HG03045 (cell line): ENCODE measurements around the gene PRKN.

Experiments used
- ATAC-seq: cut with Tn5 transposase; IDR thresholded peaks from one replicate; pipeline ENCODE4 v1.9.1; 2021; ENCODE audit warnings: mild to moderate bottlenecking, moderate library complexity; ENCODE audit not compliant: unreplicated experiment

The PRKN gene

GRCh38 chr6:162711376-162711775, 16.2 kb downstream of the PRKN start:
- no peak for ATAC-seq

DNA sequence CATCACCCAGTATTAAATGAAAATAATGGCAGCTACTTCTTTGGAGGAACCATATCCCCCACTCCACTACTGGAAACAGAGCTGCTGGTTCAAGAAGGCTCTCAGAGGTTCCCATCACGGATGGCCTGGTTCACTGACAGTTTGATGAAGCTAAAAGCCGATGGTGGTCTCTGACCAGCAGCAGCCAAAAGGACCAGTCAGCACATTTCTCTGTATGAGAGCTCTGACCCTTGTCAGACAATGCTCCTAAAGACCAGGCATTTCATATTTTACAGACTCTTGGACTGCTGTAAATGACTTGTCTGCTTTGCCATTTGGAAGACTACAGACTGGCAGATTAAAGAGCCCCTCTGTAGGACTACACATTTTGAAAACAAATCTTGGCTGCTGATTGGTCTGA, 16.6 kb downstream of the PRKN start:
- no peak for ATAC-seq

DNA sequence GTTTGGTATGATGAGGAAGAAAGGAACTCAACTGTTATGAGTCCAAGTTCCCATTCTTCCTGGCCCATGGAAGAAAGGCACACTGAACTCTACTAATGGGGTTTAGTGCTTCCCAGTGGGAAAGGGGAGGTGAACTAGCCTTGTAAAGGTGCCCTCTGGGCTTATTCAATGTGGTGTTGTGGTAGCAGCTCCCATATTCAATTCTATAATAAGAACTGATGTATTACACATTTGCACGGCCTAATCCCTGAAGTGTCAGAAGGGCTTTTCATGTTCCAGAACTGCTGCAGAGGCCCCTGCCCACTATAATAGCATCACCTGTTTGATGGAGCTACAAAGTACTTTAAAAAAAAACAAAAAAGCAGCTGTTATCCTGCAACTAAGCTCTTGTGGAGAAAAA, 17.1 kb downstream of the PRKN start:
- ATAC-seq = no peak

DNA sequence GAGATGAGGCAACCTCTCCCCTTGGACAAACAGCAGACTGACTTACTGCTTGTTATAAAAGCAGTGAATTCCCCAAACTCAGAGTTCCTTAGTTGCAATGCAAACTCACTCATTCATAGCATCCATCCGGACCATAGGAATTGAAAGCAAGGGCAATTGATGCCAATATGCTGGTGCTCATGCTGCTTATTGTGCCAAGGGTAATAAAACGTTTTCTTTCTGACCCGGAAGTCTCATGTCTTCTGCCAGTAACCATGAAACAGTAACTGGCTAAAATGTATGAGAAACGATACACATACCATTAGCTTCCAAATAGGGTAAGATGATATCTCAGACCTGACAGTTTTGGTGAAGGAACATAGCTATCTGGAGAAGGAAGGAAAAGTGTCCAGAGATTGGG, 18.1 kb downstream of the PRKN start:
- no peak for ATAC-seq

- ATAC-seq = no peak
These were observed 18.6 kb downstream of the PRKN start for GRCh38 chr6:162708971-162709370.

- no peak for ATAC-seq
These were observed 21.3 kb downstream of the PRKN start for GRCh38 chr6:162706232-162706631.

GRCh38 chr6:162705736-162706135, 21.8 kb downstream of the PRKN start:
- ATAC-seq = no peak

- ATAC-seq = no peak
These were observed 23.6 kb downstream of the PRKN start for GRCh38 chr6:162704001-162704400.

DNA sequence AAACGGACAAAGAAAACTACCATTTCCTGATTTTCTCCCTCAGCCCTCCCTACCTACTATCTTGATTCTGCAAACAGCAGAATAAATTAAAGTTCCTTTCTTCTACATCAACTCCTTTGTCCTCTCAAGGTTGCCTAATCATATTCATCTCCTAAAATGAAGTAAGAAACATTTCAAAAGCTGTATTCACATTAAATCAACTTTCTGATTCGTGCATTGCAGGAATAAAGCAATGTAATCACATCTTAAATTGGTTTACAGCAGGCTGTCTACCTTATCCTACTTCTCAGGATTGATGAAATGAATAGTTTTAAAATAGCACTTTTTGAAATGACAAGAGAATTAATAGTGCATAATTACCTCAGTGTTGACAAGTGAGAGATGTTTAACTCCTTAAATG, 25.1 kb downstream of the PRKN start:
- ATAC-seq = no peak

GRCh38 chr6:162701551-162701950, 26.0 kb downstream of the PRKN start:
- no peak for ATAC-seq

DNA sequence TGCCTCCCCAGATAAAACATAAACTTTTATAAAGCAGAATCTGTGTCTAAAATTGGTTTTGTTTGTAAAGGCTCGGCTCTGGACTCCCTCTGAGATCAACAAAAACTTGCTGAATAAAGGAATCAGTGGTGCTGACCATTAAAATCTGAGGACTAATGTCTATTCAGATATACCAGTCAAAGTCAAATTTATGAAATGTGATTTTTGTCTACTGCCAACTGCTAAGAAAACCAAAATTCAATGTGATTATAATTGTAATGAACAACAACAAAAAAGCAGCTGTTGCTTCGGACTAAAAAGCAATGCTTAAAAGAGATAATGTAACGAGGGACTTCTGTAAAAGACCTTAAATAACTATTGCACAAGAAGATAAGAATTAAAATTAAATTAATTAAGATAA, 26.6 kb downstream of the PRKN start:
- ATAC-seq = no peak

GRCh38 chr6:162699961-162700360, 27.6 kb downstream of the PRKN start:
- ATAC-seq = no peak

DNA sequence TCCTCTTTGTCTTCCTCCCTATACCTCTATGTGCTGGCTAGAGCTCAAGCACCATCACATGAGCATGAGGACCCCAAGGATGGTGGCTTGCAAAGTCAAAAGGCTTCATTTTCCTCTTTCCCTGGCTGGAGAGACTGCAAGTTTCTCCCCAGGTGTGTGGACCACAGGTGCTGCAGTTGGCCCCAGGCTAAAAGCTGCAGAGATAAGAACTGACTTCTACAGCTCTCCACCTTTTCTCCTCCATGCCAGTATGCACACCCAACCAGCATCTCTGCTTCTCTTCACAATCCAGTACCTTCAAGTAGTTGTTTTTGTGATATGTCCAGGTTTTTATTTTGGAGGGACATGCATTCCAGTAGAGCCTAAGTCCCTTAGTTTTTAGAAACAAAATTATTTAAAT, 29.1 kb downstream of the PRKN start:
- no peak for ATAC-seq

- ATAC-seq = no peak
These were observed 29.6 kb downstream of the PRKN start for GRCh38 chr6:162697872-162698403.

- ATAC-seq = no peak
These were observed 37.4 kb downstream of the PRKN start for GRCh38 chr6:162690158-162690557.

GRCh38 chr6:162688751-162689345, 38.7 kb downstream of the PRKN start:
- no peak for ATAC-seq

- no peak for ATAC-seq
These were observed 42.0 kb downstream of the PRKN start for GRCh38 chr6:162685586-162685985.

GRCh38 chr6:162684961-162685360, 42.6 kb downstream of the PRKN start:
- ATAC-seq = no peak

DNA sequence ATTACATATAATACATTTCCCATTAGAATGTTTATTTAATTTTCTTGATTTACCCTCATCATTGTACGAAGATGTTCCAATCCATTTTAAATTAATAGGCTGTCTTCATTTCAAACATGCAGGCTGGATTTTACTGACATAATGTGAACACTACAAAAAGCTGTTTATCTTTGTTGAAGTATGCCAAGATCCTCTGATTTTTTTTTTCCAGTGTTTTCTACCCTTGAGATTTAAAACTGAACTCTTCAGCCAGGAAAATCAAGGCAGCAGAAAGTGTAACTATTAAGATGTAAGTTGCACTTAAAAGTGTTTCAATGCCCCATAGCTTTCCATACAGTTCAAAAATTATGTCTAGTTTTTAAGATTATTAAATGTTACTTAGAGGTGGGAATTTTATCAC, 43.5 kb downstream of the PRKN start:
- no peak for ATAC-seq

DNA sequence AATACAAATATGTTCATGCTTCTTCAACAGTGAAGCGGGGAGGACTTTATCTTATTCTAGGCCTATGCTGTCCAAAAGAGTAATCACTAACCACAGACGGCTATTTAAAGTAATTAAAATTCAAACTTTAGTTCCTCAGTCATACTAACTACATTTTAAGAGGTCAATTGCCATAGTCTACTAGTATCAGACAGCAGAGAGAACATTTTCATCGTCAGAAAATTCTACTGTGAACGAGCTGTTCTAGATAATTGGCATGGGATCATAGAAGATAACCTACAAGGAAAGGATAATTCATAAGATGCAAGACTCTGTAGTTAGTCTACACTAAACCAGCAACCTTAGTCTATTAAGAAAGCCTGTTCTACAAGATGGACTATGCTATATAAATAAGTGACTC, 44.4 kb downstream of the PRKN start:
- ATAC-seq = no peak

DNA sequence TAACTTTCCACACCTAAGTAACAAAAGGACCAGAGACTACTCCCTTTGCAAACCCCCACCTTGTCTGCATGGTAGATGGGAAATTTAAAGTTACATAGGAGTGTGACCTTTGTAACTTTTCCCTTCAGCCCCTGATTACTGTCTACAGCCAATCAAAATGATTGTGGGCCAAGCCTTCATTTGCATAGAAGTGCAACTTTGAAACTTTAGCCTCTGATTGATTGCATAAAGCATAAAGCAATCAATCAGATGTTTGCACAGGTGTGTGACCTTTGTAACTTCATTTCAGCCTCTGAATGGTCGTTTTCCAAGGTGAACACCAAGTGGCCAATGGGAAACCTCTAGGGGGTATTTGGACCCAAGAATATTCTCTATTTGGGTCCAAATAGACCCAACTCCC, 46.1 kb downstream of the PRKN start:
- no peak for ATAC-seq

DNA sequence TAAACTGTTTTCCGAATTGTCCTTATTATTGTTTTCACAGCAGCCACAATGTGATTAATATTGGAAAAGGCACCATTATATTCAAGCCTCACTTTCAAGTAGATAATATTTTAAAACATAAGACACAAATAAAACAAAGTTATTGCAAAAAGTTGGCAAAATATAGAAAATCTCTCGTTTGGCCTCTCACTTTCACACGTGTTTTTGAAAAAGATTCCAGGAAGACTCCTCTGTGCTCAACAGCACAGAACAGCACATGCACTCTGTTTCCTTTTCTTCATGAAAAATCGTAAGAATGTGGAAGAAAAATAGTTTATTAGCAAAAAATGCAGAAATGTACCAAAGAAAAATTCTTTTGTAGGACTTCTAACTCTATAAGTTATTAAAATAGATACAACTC, 46.7 kb downstream of the PRKN start:
- ATAC-seq = no peak

- no peak for ATAC-seq
These were observed 47.2 kb downstream of the PRKN start for GRCh38 chr6:162680367-162680766.
